Uterus (tissue), 2 donors: Measurements from ENCODE around the gene KBTBD12.

ENCODE experiments used
- POLR2A ChIP-seq, 2 donors: fragments of 450-650 bp; IDR thresholded peaks; one replicate each; pipeline ENCODE4 v1.6.1; 2016; ENCODE audit warnings: antibody characterized with exemption in 2 of 2, mild to moderate bottlenecking in 1 of 2, moderate library complexity in 1 of 2
- TF ChIP-seq, protein P1 (sequence below), 4 experiments: fragments of 200-600 bp in 2 of 4; fragments of 450-650 bp in 2 of 4; sonication (generic) in 2 of 4; IDR thresholded peaks; one replicate each; pipeline ENCODE4 v1.5.1; 2016 to 2019; ENCODE audit warnings: antibody characterized with exemption in 4 of 4, mild to moderate bottlenecking in 2 of 4, moderate library complexity in 1 of 4

DNA sequence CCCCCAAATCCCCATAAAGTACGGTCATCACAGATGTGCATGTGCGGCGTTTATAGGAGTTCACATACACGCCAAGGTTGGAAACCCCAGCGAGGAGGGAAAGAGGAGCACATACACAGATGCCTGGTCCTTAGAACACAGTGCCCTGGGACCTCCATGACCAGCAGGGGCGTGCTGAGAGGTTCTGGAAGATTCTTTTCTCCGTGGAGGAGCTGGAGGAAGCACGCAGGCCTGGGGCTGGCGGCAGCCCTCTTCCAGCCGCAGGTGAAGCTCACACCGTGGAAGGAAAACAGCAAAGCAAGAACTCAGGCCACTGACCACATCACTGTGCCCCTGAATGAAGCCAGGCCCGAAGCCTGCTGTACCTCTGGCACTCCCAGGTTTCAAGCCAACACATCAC, 76.2 kb downstream of the KBTBD12 start:
- no peak for TF ChIP-seq POLR2A (IDR thresholded peaks at IDR 0.05)
- TF ChIP-seq, protein P1, sequence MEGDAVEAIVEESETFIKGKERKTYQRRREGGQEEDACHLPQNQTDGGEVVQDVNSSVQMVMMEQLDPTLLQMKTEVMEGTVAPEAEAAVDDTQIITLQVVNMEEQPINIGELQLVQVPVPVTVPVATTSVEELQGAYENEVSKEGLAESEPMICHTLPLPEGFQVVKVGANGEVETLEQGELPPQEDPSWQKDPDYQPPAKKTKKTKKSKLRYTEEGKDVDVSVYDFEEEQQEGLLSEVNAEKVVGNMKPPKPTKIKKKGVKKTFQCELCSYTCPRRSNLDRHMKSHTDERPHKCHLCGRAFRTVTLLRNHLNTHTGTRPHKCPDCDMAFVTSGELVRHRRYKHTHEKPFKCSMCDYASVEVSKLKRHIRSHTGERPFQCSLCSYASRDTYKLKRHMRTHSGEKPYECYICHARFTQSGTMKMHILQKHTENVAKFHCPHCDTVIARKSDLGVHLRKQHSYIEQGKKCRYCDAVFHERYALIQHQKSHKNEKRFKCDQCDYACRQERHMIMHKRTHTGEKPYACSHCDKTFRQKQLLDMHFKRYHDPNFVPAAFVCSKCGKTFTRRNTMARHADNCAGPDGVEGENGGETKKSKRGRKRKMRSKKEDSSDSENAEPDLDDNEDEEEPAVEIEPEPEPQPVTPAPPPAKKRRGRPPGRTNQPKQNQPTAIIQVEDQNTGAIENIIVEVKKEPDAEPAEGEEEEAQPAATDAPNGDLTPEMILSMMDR (IDR thresholded peaks at IDR 0.05) = no peak
